GM23338 (cell line): ENCODE measurements around the gene IGSF10.

Experiments
- ZNF331 ChIP-seq: fragments of 250-450 bp; sonication (Bioruptor Pico); IDR thresholded peaks from 2 replicates; pipeline ENCODE4 v1.5.0; 2020; ENCODE audit warnings: low read depth, mild to moderate bottlenecking, moderate library complexity
- TF ChIP-seq, protein P1 (sequence below), 2 experiments: fragments of 200-600 bp in 1 of 2; sonication (generic) in 1 of 2; conservative IDR thresholded peaks; 2 replicates each; pipeline versions ENCODE4 v1.5.1 to v1.6.1; 2016 to 2017; ENCODE audit warnings: antibody characterized with exemption in 2 of 2, low read depth in 2 of 2, mild to moderate bottlenecking in 2 of 2, moderate library complexity in 1 of 2

DNA sequence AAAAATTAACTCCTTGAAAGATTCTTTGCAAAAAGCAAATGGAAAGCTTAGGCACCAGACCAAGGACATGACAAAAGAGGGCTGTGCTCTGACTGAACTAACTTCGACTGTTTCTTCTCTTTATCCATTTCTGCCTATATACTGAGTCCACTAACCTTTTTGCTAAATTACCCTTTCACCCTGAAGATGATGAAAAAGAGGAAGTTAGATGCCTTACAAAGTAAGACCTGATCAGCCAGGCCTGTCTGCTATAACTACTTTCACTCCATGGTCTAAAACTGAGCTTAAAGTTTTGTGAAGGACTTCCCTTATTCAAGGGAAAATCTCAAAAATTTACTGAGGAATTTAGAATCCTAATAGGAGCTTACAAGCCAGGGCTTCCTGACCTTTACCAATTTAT lies 6.2 kb upstream of the IGSF10 start:
- no peak for TF ChIP-seq ZNF331 (CRISPR knock-in tag)
- TF ChIP-seq, protein P1, sequence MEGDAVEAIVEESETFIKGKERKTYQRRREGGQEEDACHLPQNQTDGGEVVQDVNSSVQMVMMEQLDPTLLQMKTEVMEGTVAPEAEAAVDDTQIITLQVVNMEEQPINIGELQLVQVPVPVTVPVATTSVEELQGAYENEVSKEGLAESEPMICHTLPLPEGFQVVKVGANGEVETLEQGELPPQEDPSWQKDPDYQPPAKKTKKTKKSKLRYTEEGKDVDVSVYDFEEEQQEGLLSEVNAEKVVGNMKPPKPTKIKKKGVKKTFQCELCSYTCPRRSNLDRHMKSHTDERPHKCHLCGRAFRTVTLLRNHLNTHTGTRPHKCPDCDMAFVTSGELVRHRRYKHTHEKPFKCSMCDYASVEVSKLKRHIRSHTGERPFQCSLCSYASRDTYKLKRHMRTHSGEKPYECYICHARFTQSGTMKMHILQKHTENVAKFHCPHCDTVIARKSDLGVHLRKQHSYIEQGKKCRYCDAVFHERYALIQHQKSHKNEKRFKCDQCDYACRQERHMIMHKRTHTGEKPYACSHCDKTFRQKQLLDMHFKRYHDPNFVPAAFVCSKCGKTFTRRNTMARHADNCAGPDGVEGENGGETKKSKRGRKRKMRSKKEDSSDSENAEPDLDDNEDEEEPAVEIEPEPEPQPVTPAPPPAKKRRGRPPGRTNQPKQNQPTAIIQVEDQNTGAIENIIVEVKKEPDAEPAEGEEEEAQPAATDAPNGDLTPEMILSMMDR (conservative IDR thresholded peaks at IDR 0.05; ENCODE audit: low read depth in 2 of 2): no peak
